Measurements from ENCODE around the gene CCDC43.
A peak's percentile ranks its signal among the peaks of the same experiment; 100 is the strongest.
"Not testable (repeated sequence)": the region's sequence is repeated elsewhere in the genome, so short reads cannot be mapped to it uniquely, and the experiment has no call there.

CCDC43 gene

DNA sequence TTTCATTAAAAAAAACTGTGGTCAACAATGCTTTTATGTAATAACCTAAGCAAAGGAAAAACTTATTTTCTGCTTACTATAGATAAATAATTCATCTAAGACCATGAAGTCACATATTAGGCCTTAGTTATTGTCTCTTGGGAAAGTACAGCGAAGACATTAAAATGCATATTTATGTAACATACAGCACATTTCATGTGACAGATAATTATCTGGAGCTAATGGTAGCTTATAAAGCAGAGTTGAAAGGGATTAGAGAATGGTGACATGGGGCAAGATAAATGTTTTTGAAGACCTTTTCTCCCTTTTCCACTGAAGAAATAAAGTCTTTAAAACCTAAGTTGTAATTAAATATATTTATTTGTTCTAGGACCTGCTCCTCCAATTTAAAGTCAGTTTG is 23.6 kb downstream of the CCDC43 start:
- DNase-seq: no peak

DNA sequence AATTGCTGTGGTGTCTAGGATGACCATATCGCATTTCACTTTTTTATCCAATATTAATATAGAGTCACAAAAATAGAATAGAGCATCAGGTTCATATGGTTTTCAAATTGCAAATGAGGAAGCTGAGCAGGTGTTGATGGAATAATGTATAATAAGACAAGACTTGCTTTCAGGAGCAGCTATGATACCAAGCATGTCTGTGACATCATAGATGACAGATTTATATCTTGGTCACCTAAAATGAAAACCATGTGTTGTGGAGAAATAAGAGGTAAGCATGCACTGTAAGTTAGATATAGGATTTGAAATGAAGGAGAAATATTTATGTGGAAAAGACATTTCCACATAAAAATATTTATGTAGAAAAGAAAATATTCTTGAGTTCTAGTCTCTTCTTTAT is 24.7 kb downstream of the CCDC43 start:
- no peak for DNase-seq

GRCh38 chr17:44663095-44663494 is 26.5 kb downstream of the CCDC43 start:
- no peak for DNase-seq

- DNase-seq: no peak
Measured at GRCh38 chr17:44661835-44662234, 27.7 kb downstream of the CCDC43 start.

DNA sequence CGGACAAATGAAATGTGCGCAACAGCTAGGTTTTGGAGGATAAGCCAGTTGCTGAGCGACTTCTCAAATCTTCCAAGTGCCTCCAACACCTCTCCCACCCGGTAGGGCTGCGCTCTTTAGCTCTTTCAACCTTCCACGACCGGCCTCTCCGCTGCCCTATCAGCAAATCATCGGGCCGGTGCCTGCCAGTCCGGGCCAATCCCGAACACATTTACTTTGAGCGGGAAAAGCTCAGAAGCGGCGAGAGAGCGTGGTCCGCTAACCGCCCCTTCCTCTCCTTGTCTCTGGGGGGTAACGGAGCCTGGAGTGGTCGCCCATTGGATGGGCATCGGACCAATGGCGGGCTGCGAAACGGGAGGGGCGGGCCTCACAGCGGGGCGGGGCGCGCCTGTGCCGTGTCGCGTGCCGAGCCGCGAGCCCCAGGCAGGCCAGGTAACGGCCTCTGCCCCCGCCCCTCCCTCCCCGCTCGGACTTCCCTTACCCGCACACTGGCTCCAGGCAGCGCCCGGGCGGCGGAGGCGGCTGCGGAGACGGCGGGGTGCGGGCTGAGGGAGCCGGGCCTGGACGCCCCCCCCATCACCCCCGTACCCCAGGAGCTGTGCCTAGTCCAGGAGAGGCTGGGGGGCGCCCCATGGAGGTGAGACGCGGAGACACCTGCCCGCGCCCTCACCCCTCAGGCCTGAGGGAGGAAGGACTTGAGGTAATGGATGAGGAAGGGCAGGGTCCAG is 33.4 kb downstream of the CCDC43 start, which contains the start of gene MEIOC:
Gene MEIOC (plus strand): TSS at position 486 of the 728 bp plus-strand sequence. CDS start 146 bp downstream, at position 632.
- peak; percentile 82 for DNase-seq

DNA sequence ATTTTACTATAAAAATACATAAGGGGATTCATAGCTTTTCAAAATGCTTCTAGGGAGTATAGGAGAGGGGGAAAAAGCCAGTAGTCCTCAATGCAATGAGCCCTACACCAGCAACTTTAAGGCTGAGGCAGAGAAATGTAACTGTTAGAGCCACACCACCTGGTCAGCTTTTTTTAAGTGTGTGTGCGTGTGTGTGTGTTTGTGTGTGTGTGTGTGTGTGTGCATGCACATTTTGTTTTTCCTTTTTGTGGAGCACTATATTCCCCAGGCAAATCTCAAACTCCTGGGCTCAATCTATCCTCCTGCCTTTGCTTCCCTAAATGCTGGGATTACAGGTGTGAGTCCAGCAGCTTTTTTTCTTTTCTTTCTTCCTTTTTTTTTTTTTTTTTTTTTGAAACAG is 35.6 kb downstream of the CCDC43 start:
- DNase-seq: no peak

- DNase-seq: no peak
Measured at GRCh38 chr17:44653384-44653783, 36.2 kb downstream of the CCDC43 start.

DNA sequence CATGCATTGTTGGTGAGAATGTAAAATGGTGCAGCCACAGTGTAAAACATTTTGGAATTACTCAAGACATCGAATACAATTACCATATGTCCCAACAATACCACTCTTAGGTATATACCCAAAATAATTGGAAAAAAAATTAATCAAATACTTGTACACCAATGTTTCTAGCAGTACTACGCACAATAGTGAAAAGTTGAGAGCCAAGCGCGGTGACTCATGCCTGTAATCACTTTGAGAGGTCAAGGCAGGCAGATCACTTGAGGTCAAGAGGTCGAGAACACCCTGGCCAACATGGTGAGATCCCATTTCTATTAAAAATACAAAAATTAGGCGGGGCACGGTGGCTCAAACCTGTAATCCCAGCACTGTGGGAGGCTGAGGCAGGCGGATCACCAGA is 36.8 kb downstream of the CCDC43 start:
- no peak for DNase-seq

- DNase-seq: no peak
Measured at GRCh38 chr17:44651228-44651627, 38.3 kb downstream of the CCDC43 start.

DNA sequence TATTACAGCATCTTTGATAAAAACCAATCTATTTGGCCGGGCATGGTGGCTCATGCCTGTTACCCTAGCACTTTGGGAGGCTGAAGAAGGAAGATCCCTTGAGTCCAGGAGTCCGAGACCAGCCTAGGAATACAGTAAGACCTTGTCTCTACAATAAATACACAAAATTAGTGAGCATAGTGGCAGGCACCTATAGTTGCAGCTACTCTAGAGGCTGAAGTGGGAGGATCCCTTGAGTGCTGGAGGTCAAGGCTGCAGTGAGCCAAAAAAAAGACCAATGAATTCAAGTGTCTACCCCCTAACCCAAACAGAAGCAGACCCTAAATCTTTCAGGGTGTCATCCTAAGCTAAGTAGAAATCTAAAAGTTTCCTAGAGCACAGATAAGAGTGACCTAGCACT is 40.6 kb downstream of the CCDC43 start:
- DNase-seq: no peak

- DNase-seq: no peak
Measured at GRCh38 chr17:44647736-44648135, 41.8 kb downstream of the CCDC43 start.

- DNase-seq: no peak
Measured at GRCh38 chr17:44646280-44646679, 43.3 kb downstream of the CCDC43 start.

- DNase-seq: no peak
Measured at GRCh38 chr17:44645341-44645740, 44.2 kb downstream of the CCDC43 start.

- DNase-seq: no peak
Measured at GRCh38 chr17:44642834-44643233, 46.7 kb downstream of the CCDC43 start.

DNA sequence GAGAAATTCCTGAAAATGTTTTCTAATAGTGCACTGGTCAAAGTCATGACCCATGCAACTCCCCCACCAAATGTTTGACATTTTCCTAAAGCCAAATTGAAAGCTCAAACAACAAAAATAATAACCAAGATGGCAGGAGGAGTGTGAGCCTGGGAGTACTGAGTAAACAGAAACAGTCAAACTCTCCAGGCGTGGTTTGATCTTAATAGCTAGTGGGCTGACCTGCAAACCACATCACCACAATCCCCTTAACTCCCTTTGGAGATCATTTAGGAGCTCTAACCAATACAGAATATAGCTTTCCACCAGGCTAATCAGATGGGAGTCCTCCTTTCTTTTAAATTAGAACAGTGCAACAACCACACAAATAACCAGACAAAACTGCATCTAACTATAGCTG is 52.5 kb downstream of the CCDC43 start:
- DNase-seq: no peak

- DNase-seq: peak; percentile 72
Measured at GRCh38 chr17:44636562-44636961, 53.0 kb downstream of the CCDC43 start.

DNA sequence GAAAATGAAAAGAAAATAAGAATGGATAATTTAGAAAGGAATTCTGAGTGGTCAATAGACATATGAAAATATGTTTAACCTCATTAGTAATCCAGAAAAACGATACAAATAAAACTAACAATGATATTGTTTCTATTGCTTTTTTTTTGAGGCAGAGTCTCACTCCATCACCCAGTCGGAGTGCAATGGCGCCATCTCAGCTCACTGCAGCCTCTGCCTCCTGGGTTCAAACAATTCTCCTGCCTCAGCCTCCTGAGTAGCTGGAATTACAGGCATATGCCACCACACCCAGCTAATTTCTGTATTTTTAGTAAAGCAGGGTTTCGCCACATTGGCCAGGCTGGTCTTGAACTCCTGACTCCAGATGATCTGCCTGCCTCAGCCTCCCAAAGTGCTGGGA is 55.2 kb downstream of the CCDC43 start:
- DNase-seq: not testable (repeated sequence)

DNA sequence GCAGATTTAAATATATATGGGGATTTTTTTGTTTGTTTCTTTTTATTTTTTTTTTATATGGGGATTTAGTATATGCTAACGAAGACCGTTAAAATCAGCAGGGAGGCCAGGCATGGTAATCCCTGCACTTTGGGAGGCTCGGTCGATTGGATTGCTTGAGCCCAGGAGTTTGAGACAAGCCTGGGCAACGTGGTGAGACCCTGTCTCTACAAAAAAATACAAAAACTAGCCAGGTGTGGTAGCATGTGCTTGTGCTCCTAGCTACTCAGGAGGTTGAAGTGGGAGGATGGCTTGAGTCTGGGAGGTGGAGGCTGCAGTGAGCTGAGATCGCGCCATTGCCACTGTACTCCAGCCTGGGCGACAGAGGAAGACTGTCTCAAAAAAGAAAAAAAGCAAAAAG is 55.6 kb downstream of the CCDC43 start:
- DNase-seq: no peak

DNA sequence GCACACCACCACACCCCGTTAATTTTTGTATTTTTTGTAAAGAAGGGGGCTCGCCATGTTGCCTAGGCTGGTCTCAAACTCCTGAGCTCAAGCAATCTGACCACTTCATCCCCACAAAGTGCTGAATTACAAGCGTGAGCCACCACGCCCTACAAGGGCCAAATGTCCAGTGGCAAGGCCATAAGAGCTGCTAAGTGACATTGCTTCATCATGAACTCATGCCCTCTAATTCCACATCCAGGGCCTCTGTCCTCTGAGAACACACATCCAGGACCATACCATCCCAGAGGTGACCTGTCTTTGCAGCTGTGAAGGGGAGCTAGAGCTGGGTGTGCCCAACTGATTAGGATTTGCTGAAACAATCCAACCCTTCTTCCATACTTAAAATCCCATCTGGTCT is 58.9 kb downstream of the CCDC43 start:
- DNase-seq: no peak

DNA sequence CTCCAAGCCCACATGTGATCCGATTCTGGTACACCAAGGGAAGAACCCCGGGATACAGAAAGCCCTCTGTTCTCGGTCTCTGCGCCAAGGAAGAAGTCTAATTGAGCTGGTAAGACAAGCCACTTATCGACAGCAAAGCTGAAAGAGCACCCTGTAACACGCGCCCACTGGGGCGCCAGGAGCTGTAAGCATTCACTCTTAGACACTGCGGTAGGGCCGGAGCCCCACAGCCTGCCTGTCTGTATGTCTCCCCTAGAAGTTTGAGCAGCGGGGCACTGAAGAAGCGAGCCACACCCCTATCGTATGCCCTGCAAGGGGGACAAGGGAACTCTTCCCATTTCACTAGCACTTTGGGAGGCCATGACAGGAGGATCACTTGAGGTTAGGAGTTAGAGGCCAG is 60.3 kb downstream of the CCDC43 start:
- no peak for DNase-seq

- DNase-seq: peak; percentile 63
Measured at GRCh38 chr17:44628243-44629188, 61.1 kb downstream of the CCDC43 start.

DNA sequence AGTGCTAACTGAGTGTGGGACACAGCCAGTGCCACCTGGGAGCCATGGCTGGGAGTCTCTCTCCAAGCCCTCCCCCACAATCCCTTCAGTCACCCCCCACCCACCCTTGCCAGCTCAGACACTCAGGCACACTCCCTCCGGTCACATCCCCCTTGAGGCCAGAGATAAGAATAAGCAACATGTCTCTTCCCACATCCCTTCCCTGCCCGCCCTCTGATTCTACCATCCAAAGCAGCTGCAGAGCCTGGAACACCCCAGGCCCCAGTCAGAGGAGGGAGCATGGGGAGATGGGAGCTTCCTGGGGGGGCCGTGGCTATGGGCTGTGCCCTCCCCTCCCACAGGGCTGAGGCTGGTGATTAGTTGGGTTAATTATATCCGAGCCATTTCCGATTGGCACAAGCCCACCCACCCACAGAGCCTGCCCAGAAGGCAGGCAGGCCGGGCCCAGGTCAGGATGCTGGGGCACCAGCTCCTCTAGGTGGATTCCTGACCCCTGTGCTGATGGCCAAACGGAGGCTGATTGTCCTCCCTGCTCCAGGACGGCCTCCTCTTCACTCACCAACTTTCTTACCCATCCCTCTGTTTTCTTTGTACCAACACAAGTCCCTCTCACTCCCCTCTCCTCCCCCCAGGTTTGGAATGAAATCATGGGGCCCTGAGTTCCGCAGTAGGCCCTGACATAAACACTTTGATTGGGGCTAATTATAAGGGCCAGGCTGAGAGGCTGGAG is 61.9 kb downstream of the CCDC43 start:
- DNase-seq: no peak
